Dedifferentiated amniotic fluid mesenchymal stem cell (primary cell): ENCODE results near the gene HADHA.
"Not testable (repeated sequence)": the region's sequence is repeated elsewhere in the genome, so short reads cannot be mapped to it uniquely, and the experiment has no call there.

ENCODE experiments used
- DNase-seq: peaks from one replicate; pipeline ENCODE4 v3.0.0-alpha.2; 2016; ENCODE audit errors: extremely low spot score

Gene HADHA

DNA sequence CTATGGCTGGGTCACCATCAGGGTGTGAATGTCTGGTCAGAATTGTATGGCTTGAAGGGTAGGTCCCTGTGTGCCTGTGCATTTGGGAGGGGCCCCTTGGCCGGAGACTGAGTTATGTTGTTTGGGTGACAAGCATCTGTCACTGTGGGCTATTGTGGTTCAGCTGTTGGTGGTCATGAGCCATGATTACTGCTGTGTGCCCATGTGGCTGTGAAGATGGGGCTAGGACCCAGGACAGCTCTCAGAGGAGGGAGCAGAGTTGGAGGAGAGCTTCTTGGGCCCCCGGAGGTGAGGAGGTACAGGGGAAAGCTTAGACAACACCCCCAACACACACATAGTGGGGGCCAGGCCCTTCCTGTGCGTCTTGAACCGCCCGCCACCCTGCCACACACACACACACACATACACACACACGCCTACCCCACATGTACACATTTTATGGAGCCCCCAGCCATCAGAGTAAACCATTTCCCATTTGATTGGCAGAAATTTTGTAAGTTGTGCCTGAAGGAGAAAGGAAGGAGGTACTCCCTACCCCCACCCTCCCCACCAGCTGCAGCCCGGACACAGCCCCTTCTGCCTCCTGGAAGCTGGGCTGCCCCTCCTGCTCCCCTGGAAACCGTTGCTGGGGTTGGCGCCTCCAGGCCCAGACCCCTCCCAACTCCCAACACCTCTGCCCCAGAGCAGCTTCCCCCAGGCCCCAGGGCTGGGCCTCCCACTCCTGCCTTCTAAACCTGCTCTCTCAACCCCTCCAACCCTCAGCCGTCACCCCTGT lies 69.6 kb downstream of the HADHA start:
- DNase-seq, result no peak

DNA sequence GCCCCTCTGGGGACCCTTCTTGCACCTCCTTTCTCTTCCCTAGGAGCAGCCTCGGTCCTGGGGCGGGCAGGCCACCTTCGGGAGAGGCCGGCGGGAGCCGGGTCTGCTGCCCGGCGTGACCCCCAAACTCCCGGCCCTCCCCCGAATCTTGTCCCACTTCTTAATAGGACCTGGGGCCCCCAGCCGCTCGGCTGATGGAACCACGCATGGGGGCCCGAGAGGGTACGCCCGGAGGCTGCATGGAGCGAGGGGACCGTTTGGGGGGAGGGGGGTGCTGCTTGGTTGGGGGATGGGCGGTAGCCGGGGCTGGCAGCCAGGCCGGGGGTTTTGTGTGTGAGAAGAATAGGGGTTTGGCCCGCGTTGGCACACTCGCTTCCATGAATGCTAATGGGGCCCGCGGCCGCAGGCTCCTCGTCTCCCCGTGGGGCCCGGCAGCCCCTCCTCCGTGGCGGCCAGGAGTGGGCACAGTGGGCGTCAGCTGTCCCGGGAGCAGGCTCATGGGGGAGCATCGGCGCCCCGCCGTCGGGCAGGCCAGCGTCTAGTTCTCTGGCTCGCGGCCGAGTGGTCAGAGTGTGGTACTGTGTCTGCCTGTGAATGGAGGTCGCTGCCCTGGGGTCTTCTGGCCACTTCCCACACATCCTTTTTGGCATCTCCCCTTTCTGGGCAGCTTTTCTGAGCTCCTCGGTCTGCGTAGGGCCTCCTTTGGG lies 70.5 kb downstream of the HADHA start:
- DNase-seq, result no peak

DNA sequence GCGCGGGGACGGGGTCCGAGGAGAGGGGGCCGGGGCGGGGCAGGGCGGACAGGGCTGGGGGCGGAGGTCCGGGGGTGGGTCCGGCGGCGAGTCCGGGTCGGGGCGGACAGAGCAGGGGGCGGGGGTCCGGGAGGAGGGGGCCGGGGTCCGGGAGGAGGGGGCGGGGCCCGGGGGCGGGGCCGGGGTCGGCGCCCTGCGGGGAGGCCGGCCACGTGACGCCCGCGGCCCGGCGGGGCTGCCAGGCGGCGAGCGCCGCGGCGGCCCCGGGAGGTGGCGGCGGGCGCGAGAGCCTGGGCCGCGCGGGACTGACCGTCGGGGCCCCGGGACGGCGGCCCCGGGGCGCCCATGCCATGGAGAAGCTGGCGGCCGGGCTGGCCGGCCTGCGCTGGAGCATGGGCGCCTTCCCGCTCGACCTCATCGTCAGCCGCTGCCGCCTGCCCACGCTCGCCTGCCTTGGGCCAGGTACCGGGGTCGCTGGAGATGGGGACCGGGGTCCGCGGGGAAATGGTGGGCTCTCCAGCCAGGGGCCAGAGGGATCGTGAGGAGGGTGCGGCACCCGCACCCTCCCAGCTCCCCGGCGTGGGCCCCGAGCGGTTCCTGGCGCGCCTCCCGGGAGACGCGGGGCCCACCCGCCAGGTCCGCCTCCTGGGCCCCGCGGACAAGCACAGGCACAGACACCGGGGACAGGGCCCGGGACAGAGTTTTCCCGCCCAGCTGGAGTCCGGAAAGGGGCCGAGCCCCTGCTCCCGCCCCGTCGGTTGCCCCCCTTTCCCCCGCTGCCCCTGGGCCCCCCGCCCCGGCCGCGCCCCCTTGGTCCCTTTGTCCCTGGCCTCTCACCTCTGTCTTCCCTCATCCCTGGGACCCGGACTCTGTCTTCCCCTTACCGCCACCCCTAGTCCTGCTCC lies 71.3 kb downstream of the HADHA start, which contains the start of gene GAREM2:
Gene GAREM2 (plus strand): TSS at position 218 of the 905 bp plus-strand sequence. CDS start 133 bp downstream, at position 351.
- DNase-seq, result no peak

DNA sequence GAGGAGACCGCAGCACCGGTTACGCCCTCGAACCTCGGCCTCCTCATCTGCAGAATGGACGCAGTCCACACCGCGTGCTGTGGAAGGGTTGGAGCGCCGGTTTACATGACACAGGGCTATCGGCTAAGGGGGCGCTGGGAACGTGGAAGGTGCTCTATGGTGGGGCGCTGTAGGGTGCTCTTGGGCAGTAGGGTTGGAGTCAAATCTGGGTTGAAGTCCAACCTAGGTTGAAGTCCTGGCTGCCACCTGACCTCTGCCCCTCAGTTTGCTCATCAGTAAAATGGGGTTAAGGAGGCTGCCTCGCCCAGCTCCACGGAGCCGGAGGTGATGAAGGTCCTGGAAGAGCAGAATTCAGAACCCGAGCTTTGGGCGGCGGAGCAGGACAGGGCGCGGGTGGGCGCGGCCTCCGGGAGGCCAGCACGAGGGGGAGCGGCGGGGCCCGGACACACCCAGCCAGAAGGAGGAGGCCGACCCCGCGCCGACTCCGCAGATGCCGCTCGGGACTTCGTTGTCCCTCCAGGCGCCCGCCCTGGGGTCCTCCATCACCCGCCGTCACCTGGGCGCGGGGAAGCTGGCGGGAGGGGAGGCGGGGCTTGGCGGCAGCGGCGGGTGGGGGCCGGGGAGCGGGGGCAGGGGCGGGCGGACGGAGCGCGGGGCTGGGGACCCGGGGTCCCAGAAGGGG lies 72.1 kb downstream of the HADHA start:
- DNase-seq, result no peak

DNA sequence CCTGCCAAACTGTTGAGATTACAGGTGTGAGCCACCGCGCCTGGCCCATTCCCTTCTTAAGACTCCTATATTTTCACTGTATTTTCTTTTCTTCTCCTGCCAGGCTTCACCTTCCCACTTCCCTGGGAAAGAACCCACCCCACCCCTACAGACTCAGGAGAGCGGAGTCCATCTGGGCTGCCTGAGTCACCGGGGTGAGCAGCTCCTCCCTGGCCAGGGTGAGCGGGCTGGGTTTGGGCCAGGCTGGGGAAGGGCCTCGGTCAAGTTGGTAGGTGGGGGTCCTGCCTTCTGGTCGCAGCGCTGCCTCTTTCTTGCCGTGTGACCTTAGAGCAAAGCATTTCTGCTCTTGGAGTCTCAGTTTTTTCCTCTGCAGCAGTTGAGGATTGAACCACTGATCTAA lies 73.6 kb downstream of the HADHA start:
- DNase-seq, result no peak

DNA sequence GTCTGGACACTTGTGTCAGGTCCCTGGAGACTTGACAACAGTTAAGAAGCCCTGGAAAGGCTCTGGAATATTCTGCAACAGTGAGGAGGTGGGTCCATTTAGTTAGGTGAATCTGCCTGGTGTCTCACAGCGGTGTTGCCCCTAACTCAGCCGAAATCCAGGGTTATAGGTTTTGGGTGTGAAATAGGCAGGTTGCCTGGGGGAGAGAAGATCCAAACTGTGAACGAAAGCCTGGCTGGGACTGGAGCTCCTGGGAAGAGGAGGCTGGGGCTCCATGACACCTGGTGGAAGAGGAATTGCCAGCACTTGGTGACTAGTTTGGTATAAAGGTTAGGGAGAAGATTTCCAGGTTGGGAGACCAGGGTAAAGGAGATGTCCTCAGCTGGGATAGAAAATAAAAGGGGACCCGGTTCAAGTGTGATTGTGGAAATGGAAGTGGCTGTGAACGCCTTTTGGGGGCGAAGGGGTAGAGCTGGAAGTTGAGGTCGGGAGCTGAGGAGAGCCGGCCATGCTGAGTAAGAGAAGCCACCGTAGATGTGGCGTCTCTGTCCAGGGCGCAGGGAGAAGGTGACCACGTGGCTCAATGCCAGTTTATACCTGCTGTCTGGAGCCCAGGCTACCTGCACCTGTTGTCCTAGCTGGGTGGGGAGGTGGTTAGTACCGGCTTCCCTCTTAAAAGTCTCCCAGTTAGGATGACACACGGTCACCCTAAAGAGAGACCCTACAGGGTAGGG lies 74.6 kb downstream of the HADHA start:
- DNase-seq, result no peak

DNA sequence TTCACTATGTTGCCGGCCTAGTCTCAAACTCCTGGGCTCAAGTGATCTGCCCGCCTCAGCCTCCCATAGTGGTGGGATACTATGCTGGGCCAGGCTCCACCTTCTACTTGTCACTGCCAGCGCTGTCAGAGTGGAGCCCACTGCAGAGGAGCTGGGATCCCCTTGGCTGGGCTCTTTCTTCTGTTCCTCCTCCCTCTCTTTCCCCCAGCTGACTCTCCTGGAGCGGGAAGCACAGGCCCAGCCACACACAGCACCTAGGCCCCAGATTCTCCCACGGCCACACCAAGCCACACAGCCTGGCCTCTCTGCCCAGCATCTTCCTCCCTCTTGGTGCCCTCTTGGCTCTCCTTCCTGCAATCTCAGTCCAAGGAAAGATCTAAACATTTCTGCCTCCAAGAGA lies 75.2 kb downstream of the HADHA start:
- no peak for DNase-seq

DNA sequence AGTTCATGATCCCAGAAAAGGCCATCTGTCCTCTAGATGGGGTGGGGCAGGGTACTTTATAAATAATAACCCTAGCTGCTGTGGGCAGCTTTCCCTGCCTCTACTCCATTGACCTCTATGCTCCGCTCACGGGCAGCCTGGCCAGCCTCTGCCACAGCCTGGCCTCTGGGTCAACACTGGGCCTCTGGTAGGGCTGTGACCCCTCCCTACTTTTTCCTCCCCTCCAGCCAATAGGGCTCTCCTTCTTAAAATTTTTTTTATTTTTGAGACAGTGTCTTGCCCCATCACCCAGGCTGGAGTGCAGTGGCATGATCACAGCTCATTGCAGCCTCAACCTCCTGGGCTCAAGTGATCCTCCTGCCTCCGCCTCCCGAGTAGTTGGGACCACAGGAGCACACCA lies 75.6 kb downstream of the HADHA start:
- no peak for DNase-seq

DNA sequence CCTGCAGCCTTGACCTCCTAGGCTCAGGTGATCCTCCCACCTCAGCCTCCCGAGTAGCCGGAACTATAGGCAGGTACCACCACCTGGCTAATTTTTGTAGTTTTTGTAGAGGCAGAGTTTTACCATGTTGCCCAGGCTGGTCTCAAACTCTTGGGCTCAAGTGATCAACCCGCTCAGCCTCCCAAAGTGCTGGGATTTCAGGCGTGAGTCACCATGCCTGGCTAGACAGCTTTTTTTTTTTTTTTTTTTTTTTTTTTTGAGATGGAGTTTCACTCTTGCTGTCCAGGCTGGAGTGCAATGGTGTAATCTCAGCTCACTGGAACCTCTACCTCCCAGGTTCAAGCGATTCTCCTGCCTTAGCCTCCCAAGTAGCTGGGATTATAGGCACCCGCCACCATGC lies 77.9 kb downstream of the HADHA start:
- DNase-seq, result not testable (repeated sequence)

DNA sequence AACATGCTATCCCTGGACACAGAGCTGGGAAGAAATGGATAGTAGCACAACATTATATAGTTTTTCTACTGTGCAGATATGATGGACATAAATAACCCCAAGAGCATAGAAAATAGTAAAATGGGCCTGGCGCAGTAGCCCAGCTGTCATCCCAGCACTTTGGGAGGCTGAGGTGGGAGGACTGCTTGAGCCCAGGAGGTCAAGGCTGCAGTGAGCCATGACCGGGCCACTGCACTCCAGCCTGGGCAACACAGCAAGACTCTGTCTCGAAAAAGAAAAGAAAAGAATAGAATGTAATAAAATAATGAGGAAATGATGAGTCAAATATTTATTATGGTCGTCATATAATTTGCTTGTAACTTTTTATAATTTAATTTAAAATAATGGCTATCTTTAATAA lies 79.0 kb downstream of the HADHA start:
- no peak for DNase-seq

DNA sequence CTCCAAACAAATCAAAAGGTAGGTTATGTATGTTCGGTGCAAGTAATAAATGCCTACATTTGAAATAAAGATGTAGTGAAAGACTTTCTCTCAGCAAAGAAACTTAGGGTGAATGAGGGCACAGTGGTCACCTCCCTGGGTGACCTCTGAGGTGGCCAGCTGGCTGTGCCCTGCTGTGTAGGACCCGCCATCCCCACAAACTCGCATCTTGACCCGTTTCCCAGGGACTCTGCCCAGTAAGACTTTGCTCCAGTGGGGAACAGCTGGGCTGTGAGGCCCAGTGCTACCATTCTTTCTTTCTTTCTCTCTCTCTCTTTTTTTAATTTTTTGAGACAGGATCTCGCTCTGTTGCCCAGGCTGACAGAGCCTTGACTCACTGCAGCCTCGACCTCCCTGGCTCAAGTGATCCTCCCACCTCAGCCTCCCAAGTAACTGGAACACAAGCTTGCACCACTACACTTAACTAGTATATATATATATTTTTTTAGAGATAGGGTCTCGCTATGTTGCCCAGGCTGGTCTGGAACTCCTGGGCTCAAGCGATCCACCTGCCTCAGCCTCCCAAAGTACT lies 79.7 kb downstream of the HADHA start:
- DNase-seq, result no peak

DNA sequence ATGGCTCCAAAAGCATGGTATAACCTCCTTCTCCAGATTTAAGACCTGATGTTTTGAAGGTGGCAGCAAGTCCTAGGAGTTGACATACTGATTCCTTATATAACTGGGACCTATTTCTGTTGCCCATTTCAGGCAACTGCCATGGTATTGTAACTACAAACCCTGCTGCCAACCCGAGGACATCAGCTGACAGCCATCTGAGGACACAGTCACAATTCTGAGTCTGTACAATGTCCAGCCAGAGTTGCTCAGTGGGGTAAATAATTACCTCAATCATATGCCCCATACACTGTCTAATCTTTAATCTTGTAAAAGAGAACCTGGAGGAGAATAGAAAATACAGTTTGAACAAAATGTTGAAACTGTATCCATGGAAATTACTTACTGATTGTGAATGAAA lies 80.2 kb downstream of the HADHA start:
- DNase-seq, result no peak

DNA sequence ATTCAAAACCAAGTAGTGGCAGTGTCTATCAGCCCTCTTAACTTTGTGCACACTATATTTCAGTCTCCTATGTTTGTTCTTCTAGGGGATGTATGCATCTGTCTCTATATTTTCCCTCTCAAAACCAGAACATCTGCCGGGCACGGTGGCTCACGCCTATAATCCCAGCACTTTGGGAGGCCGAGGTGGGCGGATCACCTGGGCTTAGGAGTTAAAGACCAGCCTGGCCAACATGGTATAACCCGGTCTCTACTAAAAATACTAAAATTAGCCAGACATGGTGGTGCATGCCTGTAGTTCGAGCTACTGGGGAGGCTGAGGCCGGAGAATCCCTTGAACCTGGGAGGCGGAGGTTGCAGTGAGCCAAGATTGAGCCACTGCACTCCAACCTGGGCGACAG lies 81.5 kb downstream of the HADHA start:
- no peak for DNase-seq

DNA sequence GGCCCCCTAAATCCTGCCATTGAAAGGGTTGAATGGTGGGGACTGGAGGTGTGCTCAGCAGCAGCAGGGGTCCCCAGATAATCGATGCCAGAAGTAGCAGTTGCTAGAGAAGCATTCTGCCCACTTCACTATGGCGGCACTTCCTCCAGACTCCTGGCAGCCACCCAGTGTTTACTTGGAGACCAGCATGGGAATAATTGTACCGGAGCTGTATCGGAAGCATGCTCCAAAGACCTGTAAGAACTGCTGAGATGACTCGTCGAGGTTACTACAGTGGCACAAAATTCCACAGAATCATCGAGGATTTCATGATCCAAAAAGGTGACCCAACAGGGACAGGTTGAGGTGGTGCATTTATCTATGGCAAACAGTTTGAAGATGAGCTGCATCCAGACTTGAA lies 82.5 kb downstream of the HADHA start:
- DNase-seq, result no peak

DNA sequence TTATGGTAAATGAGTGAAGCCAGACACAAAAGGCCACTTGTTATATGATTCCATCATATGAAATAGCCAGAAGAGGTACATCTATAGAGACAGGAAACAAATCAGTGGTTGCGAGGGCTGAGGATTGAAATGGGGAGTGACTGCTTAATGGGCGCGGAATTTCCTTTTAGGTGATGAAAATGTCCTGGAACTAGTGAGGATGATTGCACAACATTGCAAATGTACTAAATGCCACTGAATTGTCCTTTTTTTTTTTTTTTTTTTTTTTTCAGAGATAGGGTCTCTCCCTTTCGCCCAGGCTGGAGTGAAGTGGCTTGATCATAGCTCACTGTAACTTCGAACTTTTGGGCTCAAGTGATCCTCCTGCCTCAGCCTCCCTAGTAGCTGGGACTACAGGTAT lies 86.9 kb downstream of the HADHA start:
- no peak for DNase-seq

DNA sequence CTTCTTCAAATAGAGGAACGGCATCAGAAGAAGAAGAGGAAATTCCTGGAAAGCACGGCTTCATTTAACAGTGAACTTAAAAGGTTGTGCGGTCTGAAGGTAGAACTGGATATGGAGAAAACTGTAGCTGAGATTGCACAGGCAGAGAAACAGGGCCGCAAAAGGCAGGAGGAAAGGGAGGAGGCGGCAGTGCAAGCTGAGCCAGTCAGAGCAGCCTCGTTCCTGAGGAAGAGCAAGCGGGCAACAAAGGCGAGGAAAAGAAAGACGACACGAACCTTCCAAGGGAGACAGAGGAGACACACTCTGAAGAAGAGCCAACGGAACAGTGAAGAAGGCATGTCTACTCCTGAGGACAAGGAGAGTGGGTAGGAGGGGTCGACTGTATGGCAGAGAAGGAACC lies 94.2 kb downstream of the HADHA start:
- DNase-seq, result no peak

DNA sequence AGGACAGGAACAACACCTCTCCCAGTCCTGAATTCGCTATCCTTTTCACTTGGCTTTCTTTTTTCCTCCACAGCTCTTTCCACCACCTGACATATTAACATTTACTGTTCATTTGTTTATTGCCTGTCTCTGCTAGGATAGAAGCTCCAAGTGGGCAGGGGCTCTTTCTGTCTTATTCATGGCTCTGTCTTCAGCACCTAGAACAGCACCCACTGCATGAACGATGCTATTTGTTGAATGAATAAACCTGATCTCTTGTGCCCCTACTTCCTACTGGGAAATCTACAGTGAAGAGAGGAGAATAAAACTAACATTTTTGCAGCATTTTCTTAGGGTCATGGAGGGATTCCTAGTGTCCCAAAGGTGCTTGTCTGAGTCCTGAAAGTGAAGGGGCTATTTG lies 95.9 kb downstream of the HADHA start:
- DNase-seq, result no peak

DNA sequence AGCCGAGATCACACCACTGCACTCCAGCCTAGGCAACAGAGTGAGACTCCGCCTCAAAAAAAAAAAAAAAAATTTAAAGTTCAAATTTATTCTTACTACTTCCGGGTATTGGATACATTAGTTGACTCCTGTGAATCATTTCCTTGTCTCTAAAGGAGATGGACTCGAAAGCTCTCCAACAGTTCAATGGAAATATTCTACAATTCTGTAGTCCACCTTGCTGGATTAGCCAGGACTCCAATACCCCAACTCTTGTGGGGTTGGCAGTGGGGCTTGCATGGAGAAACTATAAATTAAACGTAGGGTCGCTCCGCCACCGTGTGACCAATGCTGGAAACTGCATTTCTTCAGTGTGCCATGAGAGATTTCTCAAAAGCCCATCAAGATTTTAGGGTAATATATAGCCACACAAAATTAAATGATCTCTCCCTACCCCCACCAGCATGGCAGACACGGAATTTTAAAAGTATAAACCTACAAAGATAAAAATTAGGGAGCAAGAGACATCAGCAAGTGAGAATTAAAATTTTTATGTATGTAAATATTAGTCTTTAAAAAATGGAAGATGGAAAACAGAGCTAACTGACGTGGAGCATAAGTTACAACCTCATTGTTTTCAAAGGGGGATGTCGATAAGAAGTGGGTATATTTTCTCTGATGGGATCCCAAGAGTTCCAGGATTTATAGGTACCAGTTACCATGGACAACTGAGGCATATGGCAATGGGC lies 99.3 kb downstream of the HADHA start:
- DNase-seq, result peak; percentile 52

DNA sequence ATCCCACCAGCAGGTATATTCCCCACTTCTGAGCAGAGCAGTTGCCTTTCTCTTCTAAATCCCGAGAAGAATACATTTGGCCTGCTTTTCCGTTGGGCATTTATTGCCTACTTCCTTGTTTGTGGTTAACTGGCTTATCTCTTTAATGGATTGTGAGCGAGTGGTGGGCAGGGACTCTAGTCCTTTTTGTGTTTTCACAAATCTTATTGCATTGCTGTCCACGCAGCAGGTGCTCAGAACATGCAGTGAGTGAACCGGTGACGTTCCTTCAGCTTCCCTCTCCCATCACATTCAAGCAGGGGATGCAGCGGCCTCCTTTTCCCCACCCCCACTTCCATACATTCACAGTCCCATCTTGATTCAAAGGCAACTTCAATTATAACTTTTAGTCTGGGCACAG lies 100.4 kb downstream of the HADHA start:
- DNase-seq, result no peak

DNA sequence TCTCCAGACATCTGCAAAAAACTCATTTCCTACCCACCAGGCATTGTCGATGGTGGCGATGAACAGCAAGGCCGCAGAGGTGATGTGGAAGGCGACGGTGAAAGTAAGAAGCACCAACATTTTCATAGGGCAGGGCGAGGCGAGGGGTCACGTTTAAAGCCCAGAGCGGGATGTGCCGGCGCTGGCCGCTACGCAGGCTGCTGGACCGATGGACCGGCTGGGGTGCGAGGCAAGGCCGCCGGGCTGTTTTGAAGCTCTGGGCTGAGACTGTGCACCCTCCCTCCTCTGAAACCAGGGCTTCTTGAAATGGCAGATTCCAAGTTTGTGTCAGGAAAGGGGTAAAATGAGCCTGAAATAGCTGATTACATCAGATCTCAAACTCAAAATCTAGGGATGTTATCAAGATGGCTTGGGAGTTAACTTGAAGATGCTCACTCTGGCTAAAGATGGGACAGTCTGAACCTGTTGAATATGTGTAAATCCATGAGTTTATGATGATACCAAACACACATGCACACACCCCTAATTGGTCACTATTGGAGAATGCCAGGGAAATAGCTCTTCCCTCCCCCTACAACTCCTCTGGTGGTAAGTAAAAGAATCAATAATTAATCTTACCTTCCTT lies 103.2 kb downstream of the HADHA start:
- no peak for DNase-seq
